ENCODE measurements around the gene ABHD5. TPM values are rescaled to one million over a fixed set of nuclear protein-coding genes. Genes with fewer than 3 reads are reported as not detected.

Gene ABHD5
- total RNA-seq, 1 donor from 2014 or later: 33.2 TPM

DNA sequence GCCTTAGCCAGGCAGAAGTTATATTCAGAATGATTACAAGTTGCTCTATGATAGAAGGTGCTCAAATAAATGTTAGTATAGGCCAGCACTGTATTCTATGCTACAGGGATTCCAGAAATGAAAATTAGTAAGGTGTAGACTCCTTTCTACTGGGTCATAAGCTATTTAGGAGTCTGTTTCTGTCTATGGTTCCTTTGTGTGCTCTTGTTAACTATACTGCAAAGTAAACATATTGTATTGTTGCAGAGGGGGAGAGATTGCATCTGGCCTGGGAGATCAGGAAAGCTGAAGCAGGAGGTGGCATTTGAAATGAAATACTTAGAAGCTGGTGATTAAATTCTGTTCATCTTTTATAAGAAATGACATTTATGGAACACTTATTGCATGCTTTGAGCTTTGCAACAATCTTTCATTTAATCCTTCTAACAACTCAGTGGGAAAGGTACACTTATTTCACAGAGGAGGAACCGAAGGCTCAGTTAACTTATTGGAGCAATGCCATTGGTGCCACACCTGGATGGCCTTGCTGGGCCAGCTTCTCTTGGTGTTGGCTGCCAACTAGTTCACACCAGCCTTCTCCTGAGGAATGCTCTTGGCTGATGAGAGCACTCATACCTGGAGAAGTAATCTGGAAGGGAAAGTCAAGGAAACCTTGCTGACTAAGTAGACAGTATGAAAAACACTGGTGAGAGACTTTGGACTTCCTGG is 39.1 kb downstream of the ABHD5 start:
- TF ChIP-seq, protein P1, sequence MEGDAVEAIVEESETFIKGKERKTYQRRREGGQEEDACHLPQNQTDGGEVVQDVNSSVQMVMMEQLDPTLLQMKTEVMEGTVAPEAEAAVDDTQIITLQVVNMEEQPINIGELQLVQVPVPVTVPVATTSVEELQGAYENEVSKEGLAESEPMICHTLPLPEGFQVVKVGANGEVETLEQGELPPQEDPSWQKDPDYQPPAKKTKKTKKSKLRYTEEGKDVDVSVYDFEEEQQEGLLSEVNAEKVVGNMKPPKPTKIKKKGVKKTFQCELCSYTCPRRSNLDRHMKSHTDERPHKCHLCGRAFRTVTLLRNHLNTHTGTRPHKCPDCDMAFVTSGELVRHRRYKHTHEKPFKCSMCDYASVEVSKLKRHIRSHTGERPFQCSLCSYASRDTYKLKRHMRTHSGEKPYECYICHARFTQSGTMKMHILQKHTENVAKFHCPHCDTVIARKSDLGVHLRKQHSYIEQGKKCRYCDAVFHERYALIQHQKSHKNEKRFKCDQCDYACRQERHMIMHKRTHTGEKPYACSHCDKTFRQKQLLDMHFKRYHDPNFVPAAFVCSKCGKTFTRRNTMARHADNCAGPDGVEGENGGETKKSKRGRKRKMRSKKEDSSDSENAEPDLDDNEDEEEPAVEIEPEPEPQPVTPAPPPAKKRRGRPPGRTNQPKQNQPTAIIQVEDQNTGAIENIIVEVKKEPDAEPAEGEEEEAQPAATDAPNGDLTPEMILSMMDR (IDR thresholded peaks at IDR 0.05; ENCODE audit: insufficient read depth, low read length, severe bottlenecking): no peak
- FAIRE-seq: no peak

DNA sequence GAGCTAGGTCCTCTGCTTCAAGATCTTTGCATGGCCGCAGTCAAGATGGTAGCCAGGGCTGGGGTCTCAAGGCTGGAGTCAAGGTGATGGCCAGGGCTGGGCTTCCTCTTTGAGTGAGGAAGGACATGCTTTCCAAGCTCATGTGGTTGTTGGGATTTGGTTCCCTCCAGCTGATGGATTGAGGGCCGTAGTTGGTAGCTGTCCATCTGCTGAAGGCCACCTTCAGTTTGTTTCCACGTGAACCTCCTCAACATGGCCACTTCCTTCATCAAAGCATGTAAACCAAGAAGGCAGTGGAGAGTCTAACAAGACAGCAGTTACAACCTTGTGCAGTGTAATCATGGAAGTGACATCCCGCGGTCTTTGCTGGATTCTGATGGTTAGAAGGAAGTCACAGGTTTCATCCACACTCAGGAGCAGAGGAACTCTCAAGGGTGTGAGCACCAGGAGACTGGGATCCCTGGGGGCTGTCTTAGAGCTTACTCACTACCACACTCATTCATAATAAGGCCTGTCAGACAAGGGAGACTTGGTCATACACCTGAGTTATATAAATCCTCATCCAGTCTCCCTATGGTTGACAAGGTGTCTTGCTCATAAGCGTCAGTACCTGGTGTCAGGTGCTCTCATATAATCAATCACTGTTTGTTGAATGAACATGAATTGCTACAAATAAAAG is 42.1 kb downstream of the ABHD5 start:
- DNase-seq (ENCODE audit: low read depth): peak; percentile 32
- TF ChIP-seq, protein P1 (IDR thresholded peaks at IDR 0.05; ENCODE audit: insufficient read depth, low read length, severe bottlenecking): no peak
- H3K4me3 ChIP-seq (ENCODE audit: low read depth, low read length): no peak overlapping the region
- no peak for FAIRE-seq
- H3K36me3 ChIP-seq (ENCODE audit: control insufficient read depth, insufficient read depth, low read length): no peaks in the 10 kb centered on the region
- no peaks in the 10 kb centered on the region for H3K27me3 ChIP-seq (ENCODE audit: control insufficient read depth, insufficient read depth, low read length)

More for the DNA sequence above, 39.1 kb downstream of the ABHD5 start:
- no peak overlapping the region for H3K4me3 ChIP-seq (ENCODE audit: low read depth, low read length)
- H3K27me3 ChIP-seq (ENCODE audit: control insufficient read depth, insufficient read depth, low read length): no peaks in the 10 kb centered on the region
- DNase-seq (ENCODE audit: low read depth): no peak
- peaks cover 2% of the 10 kb centered on the region for H3K36me3 ChIP-seq (ENCODE audit: control insufficient read depth, insufficient read depth, low read length)

DNA sequence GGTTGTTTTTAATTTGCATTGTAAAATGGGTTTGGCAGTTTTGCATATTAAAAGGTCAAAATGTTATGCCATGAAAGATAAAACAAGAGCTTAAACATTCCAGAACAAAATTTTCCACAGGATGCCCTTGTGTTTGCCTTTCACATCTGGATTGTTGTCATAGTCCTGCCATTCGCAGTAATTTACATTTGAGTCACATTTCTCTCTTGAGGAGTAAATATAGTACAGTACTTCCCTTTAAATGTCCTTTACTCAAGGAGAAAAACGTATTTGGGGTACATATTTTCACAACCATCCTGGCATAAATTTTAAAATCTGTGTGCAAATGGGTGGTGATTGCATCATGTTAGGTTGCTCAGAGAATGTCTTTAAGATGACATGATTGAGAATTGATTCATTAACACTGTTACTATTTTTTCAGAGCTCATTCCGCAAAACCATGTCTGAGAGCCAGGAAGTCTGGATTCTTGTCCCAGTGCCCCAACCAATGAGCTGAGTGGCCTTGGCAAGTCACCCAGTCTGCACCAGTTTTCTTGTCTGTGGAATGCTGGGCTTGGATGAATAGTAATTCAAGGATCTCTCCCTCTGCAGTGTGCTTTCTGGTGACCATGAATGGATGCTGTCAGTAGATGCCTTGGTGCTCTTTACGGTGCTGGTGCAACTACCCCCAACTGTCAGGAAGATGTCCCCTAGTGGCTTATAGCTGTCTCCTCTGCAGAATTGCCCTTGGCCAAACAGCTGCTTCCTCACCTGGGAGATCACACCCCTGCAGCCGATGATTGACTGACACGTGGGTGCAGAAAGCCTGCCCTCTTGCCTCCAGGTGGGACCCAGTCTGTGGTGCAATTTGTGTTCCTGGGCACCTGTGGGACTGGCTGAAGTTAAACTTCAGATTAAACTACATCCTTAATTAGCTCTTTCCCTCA is 43.0 kb downstream of the ABHD5 start:
- H3K36me3 ChIP-seq (ENCODE audit: control insufficient read depth, insufficient read depth, low read length): no peaks in the 10 kb centered on the region
- FAIRE-seq (no peak), DNase-seq (ENCODE audit: low read depth) (peak; percentile 28)
- no peaks in the 10 kb centered on the region for H3K27me3 ChIP-seq (ENCODE audit: control insufficient read depth, insufficient read depth, low read length)
- H3K4me3 ChIP-seq (ENCODE audit: low read depth, low read length): no peak overlapping the region
- TF ChIP-seq, protein P1 (IDR thresholded peaks at IDR 0.05; ENCODE audit: insufficient read depth, low read length, severe bottlenecking): no peak

DNA sequence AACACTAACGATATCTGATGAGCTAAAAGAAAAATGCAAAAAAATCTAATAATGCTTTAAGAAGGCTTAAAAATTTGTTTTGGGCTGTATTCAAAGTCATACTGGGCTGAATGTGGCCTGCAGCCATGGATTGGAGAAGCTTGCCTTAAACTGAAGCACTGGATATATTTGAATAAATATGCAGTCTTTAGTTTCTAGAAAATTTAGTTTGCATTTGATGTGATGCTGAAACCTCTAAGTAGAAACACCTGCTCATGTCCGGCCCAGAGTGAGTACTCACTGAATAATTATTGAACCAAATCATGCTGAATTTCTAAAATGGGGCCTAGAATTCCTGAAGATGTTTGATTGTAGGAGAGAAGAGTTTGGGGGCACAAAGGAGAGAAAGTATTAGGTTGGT is 43.9 kb downstream of the ABHD5 start:
- H3K4me3 ChIP-seq (ENCODE audit: low read depth, low read length): no peak overlapping the region

DNA sequence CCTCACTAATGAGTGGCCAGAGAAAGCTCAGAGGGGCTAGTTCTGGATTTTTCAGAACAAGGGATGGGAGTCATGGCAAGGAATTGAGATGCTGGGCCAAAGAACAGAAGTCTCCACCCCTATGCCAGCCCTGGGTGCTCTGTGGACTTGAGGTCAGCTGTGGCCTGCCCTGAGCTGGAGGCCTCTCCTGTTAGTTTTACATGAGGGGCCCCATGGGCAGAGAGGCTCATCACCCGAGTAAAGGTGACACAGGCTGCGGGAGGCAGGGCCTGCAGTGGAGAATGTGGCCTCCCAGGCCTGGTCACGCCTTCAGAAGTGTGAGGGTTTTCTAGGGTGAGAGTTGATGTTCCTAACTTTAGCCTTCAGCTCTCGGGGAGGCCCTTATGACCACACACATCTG is 44.9 kb downstream of the ABHD5 start:
- H3K27me3 ChIP-seq (ENCODE audit: control insufficient read depth, insufficient read depth, low read length): no peaks in the 10 kb centered on the region
- TF ChIP-seq, protein P1 (IDR thresholded peaks at IDR 0.05; ENCODE audit: insufficient read depth, low read length, severe bottlenecking): no peak
- H3K36me3 ChIP-seq (ENCODE audit: control insufficient read depth, insufficient read depth, low read length): no peaks in the 10 kb centered on the region
- no peak for DNase-seq (ENCODE audit: low read depth)
- no peak for FAIRE-seq
- no peak overlapping the region for H3K4me3 ChIP-seq (ENCODE audit: low read depth, low read length)

More for the DNA sequence above, 43.9 kb downstream of the ABHD5 start:
- FAIRE-seq: no peak
- Histone ChIP-seq H3K27me3 (ENCODE audit: control insufficient read depth, insufficient read depth, low read length) (no peaks in the 10 kb centered on the region), H3K36me3 (ENCODE audit: control insufficient read depth, insufficient read depth, low read length) (no peaks in the 10 kb centered on the region)
- TF ChIP-seq, protein P1 (IDR thresholded peaks at IDR 0.05; ENCODE audit: insufficient read depth, low read length, severe bottlenecking): no peak
- no peak for DNase-seq (ENCODE audit: low read depth)

Measured in bronchial epithelial cell (primary cell).